K562 (cell line): Measurements from ENCODE around the gene TMCO2. TPM values are rescaled to one million over a fixed set of nuclear protein-coding genes. Genes with fewer than 3 reads are reported as not detected.

Experiments
- CBX3 ChIP-seq, 2 experiments: IDR thresholded peaks; 1 replicate in 1 of 2; 2 replicates in 1 of 2; pipeline ENCODE4 v1.6.1; 2012; ENCODE audit warnings: inconsistent platforms in 2 of 2, low read length in 2 of 2, borderline replicate concordance in 1 of 2, control low read depth in 1 of 2
- CREB1 ChIP-seq, 2 experiments: sonication (generic) in 1 of 2; formaldehyde crosslinking in 1 of 2; IDR thresholded peaks; 2 replicates each; pipeline versions ENCODE4 v1.6.1 to v1.8.0; 2012 to 2022; ENCODE audit warnings: inconsistent platforms in 1 of 2, mild to moderate bottlenecking in 1 of 2, missing genetic modification reagents in 1 of 2, moderate library complexity in 1 of 2
- DIDO1 ChIP-seq: fragments of 450-650 bp; IDR thresholded peaks from 2 replicates; pipeline ENCODE4 v1.6.1; 2016; ENCODE audit warnings: low read depth, missing biosample characterization, missing genetic modification characterization
- EP400 ChIP-seq: fragments of 450-650 bp; IDR thresholded peaks from 2 replicates; pipeline ENCODE4 v1.6.1; 2017; ENCODE audit warnings: antibody characterized with exemption, mild to moderate bottlenecking, moderate library complexity
- GTF2A2 ChIP-seq: IDR thresholded peaks from 2 replicates; pipeline ENCODE4 v1.6.1; 2016; ENCODE audit warnings: mild to moderate bottlenecking, missing genetic modification characterization, missing compliant biosample characterization
- KHSRP ChIP-seq: fragments of 450-650 bp; IDR thresholded peaks from 2 replicates; pipeline ENCODE4 v1.6.1; 2017
- MTA2 ChIP-seq: fragments of 450-650 bp; IDR thresholded peaks from 2 replicates; pipeline ENCODE4 v1.6.1; 2016; ENCODE audit warnings: low read depth
- ZBTB40 ChIP-seq, 2 experiments: fragments of 450-650 bp in 1 of 2; sonication (generic) in 1 of 2; formaldehyde crosslinking in 1 of 2; IDR thresholded peaks; 2 replicates each; pipeline versions ENCODE4 v1.7.1 to v1.9.0; 2016 to 2022; ENCODE audit warnings: inconsistent platforms in 1 of 2, mild to moderate bottlenecking in 1 of 2, missing genetic modification reagents in 1 of 2
- ZFX ChIP-seq: sonication (generic); formaldehyde crosslinking; IDR thresholded peaks from 2 replicates; pipeline ENCODE4 v1.8.0; 2022; ENCODE audit warnings: mild to moderate bottlenecking, missing genetic modification reagents, moderate library complexity
- ZNF766 ChIP-seq: fragments of 200-800 bp; sonication (Bioruptor generic); conservative IDR thresholded peaks from 2 replicates; pipeline ENCODE4 v1.6.1; 2016; ENCODE audit warnings: missing genetic modification characterization, missing compliant biosample characterization
- polyA plus RNA-seq, 8 experiments: library from polyadenylated mRNA; depleted of rRNA in 4 of 8; stranded (reverse) in 5 of 8; unstranded in 3 of 8; fragments of >200 nt; fragmentation: Nextera tagmentation in 2 of 8; fragmentation: Illumina TruSeq in 1 of 8; extraction: Ambion mirVana in 2 of 8; extraction: Trizol in 1 of 8; gene quantifications; 2 replicates each; pipeline versions ENCODE4 v1.2.1 to v1.2.3, GENCODE V29; 2011 to 2014; ENCODE audit warnings: inconsistent platforms in 1 of 8, missing spikeins in 1 of 8
- total RNA-seq, 7 experiments: library from RNA; depleted of rRNA in 6 of 7; stranded (reverse); fragments of >200 nt in 6 of 7; fragmentation: Illumina TruSeq in 2 of 7; extraction: Trizol in 2 of 7; gene quantifications; 2 replicates each; pipeline versions ENCODE4 v1.2.1 to v1.2.3, GENCODE V29; 2011 to 2021; ENCODE audit warnings: low replicate concordance in 1 of 7
- TF ChIP-seq, protein P1 (sequence below): fragments of 450-650 bp; conservative IDR thresholded peaks from 2 replicates; pipeline ENCODE4 v1.6.1; 2016; ENCODE audit warnings: missing genetic modification characterization, low read depth, mild to moderate bottlenecking, missing compliant biosample characterization, moderate library complexity
- TF ChIP-seq, protein P2 (sequence below): fragments of 250-450 bp; sonication (Bioruptor Pico); IDR thresholded peaks from 2 replicates; pipeline ENCODE4 v1.5.0; 2021; ENCODE audit warnings: mild to moderate bottlenecking, borderline replicate concordance

Gene TMCO2
- total and polyA plus RNA-seq, 9 of the 15 experiments (the other 6 are each of a cell fraction or from before 2014, with no cell fraction given): not detected

DNA sequence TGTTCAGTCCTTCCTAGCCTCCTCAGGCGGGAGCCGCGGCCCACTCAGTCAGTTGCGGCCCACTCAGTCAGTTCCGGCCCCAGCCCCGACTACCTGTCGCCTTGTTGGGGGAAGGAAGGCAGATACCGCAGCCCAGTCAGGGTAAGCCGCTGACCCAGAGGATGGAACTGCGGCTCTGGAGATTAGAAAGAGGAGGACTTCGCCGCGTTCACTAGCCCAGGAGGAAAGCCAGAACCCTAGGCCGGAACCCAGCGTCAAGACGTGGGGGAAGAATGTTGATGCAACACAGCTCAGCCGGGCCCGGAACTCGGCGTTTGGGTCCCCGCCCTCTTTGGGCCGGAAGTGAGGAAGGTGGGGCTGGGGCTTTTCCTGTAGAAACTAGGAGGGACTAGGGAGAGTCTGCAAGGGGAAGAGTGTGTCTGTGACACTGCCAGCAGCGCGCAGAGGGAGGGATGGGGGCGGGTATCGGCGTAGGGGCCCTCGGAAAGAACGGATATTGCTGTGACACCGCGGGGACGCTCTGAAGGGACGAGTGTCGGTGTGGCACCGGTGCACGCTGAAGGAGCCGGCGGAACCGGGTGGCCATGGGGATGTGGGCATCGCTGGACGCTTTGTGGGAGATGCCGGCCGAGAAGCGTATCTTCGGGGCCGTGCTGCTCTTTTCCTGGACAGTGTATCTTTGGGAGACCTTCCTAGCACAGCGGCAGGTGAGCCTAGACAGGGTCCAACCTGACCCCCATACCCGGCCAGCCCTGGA lies 10.1 kb downstream of the TMCO2 start, which contains the start of gene ZMPSTE24 (continued):
- TF ChIP-seq ZBTB40 (IDR thresholded peaks at IDR 0.05) (peak; percentile 100), ZBTB40 (CRISPR knock-in tag; IDR thresholded peaks at IDR 0.05) (no peak), GTF2A2 (tag) (peak; percentile 79), DIDO1 (tag) (peak; percentile 94), CREB1 (IDR thresholded peaks at IDR 0.05) (peak; percentile 73), CREB1 (CRISPR knock-in tag; IDR thresholded peaks at IDR 0.05) (peak; percentile 82), EP400 (peak; percentile 96), MTA2 (0 out of 2 replicates have a peak, but pooled peaks have one; percentile 45), KHSRP (no peak), CBX3 (IDR thresholded peaks at IDR 0.05; ENCODE audit: borderline replicate concordance in 1 of 2, low read length in 2 of 2) (peak in 1 of 2 experiments; percentile 94; a peak in 2 of 3 replicates), ZNF766 (no peak; the same call in 1 of the 2 replicates), ZFX (CRISPR knock-in tag) (peak; percentile 100)
- TF ChIP-seq, protein P1, sequence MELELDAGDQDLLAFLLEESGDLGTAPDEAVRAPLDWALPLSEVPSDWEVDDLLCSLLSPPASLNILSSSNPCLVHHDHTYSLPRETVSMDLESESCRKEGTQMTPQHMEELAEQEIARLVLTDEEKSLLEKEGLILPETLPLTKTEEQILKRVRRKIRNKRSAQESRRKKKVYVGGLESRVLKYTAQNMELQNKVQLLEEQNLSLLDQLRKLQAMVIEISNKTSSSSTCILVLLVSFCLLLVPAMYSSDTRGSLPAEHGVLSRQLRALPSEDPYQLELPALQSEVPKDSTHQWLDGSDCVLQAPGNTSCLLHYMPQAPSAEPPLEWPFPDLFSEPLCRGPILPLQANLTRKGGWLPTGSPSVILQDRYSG (tag): no peak; the same call in 1 of the 2 replicates
- TF ChIP-seq, protein P2, sequence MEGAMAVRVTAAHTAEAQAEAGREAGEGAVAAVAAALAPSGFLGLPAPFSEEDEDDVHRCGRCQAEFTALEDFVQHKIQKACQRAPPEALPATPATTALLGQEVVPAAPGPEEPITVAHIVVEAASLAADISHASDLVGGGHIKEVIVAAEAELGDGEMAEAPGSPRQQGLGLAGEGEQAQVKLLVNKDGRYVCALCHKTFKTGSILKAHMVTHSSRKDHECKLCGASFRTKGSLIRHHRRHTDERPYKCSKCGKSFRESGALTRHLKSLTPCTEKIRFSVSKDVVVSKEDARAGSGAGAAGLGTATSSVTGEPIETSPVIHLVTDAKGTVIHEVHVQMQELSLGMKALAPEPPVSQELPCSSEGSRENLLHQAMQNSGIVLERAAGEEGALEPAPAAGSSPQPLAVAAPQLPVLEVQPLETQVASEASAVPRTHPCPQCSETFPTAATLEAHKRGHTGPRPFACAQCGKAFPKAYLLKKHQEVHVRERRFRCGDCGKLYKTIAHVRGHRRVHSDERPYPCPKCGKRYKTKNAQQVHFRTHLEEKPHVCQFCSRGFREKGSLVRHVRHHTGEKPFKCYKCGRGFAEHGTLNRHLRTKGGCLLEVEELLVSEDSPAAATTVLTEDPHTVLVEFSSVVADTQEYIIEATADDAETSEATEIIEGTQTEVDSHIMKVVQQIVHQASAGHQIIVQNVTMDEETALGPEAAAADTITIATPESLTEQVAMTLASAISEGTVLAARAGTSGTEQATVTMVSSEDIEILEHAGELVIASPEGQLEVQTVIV (CRISPR knock-in tag): no peak
